ENCODE measurements around the gene ADGRL1.
"Not testable (repeated sequence)": the region's sequence is repeated elsewhere in the genome, so short reads cannot be mapped to it uniquely, and the experiment has no call there.

GRCh38 chr19:14228446-14229071 lies 22.6 kb upstream of the ADGRL1 start:
- TF ChIP-seq CTCF (IDR thresholded peaks at IDR 0.05; ENCODE audit: low read depth, low read length, poor library complexity, severe bottlenecking); EZH2phosphoT487 (IDR thresholded peaks at IDR 0.05; ENCODE audit: borderline replicate concordance, low read length): not testable (repeated sequence)

Data from DOHH2 (cell line).